Keratinocyte (primary cell): ENCODE data around the gene ENTPD2.

Source experiments
- CTCF ChIP-seq, 3 experiments: IDR thresholded peaks in 1 of 3; conservative IDR thresholded peaks in 1 of 3; optimal IDR thresholded peaks in 1 of 3; 2 replicates in 2 of 3; 3 replicates in 1 of 3; pipeline versions ENCODE3 to v1.5.1; 2011; ENCODE audit warnings: low read length in 3 of 3, mild to moderate bottlenecking in 3 of 3, moderate library complexity in 2 of 3, control low read depth in 1 of 3, inconsistent platforms in 1 of 3; ENCODE audit not compliant: insufficient read depth in 2 of 3; ENCODE audit errors: extremely low read depth in 1 of 3
- EZH2 ChIP-seq: IDR thresholded peaks from one replicate; pipeline ENCODE4 v1.6.1; 2012; ENCODE audit warnings: inconsistent platforms, mild to moderate bottlenecking, low read length, moderate library complexity

GRCh38 chr9:137071282-137071681 lies 17.4 kb upstream of the ENTPD2 start:
- no peak for TF ChIP-seq CTCF (optimal IDR thresholded peaks at IDR 0.05 in 1 of 3, IDR thresholded peaks at IDR 0.05 in 1 of 3, conservative IDR thresholded peaks at IDR 0.05 in 1 of 3; ENCODE audit: extremely low read depth in 1 of 3, insufficient read depth in 2 of 3, low read length in 3 of 3)
- TF ChIP-seq EZH2 = no peak
